Measurements from ENCODE around the gene PFKP. TPM values are rescaled to one million over a fixed set of nuclear protein-coding genes. Genes with fewer than 3 reads are reported as not detected.
"Not testable (repeated sequence)": the region's sequence is repeated elsewhere in the genome, so short reads cannot be mapped to it uniquely, and the experiment has no call there.

PFKP gene
- total RNA-seq, 4 donors from 2014 or later = 22.4 to 45.4 (median 29.1) TPM

GRCh38 chr10:3057946-3058345, 9.4 kb upstream of the PFKP start:
- DNase-seq (ENCODE audit: low spot score in 2 of 2) = no peak
- no peak for TF ChIP-seq POLR2A (IDR thresholded peaks at IDR 0.05)
- TF ChIP-seq CTCF (IDR thresholded peaks at IDR 0.05) = no peak
- TF ChIP-seq EP300 (IDR thresholded peaks at IDR 0.05) = no peak
- H3K4me1 ChIP-seq = peaks cover 0 to 11% (median 0%) of the 10 kb centered on the region in 4 donors
- H3K27ac ChIP-seq = no peak overlapping the region
- no peaks in the 10 kb centered on the region for H3K27me3 ChIP-seq
- peaks cover 0 to 3% (median 0%) of the 10 kb centered on the region in 4 donors for H3K9me3 ChIP-seq
- 90 to 92% methylated on average over 8 of the region's 8 CpGs for WGBS, 2 donors
- no peak overlapping the region for H3K4me3 ChIP-seq
- no peaks in the 10 kb centered on the region for H3K36me3 ChIP-seq

DNA sequence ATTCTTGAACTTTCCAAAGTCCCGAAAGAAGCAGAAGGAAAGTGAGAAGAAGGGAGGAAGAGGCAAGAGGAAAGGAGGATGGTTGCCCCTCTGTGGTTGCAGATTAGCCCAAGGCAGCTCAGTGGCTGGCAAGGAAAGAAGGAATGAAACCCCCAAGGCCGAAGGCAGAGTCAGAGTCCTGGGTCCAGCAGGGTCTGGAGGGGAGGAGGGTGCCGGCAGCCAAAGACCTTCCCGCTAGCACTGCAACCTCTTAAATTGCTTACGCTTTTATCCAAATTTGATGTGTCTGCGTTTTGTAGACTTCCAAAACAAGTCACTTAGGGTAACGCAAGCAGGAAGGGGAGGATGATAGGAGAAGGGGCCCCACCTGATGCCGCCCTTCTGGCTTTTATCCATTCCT, 7.4 kb upstream of the PFKP start:
- WGBS, 2 donors = 68 to 72% methylated on average over 7 to 8 of the region's 8 CpGs
- DNase-seq (ENCODE audit: low spot score in 2 of 2) = no peak

DNA sequence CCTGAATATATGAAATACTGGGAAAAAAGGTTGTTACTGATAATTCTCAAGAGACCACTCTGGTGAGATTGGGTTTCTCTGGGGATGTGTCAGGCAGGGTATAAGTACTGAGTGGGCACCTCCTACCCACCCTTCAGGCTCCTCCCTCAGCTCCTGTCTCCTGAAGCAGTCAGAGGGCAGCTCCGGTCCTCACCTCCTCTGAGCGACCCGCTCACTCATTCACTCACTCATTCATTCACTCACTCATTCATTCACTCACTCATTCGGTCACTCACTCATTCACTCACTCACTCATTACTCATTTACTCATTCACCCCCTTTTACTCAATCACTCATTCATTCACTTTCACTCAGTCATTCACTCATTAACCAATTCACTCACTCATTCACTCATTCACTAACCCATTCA, 6.9 kb upstream of the PFKP start:
- no peak overlapping the region for H3K27ac ChIP-seq
- WGBS, 2 donors = 83 to 88% methylated on average over 4 of the region's 4 CpGs
- TF ChIP-seq EP300 (IDR thresholded peaks at IDR 0.05) = no peak
- TF ChIP-seq CTCF (IDR thresholded peaks at IDR 0.05) = no peak
- TF ChIP-seq POLR2A (IDR thresholded peaks at IDR 0.05) = no peak
- H3K36me3 ChIP-seq = no peaks in the 10 kb centered on the region
- H3K9me3 ChIP-seq = no peaks in the 10 kb centered on the region
- peaks cover 0 to 1% (median 0%) of the 10 kb centered on the region in 4 donors for H3K4me1 ChIP-seq
- H3K27me3 ChIP-seq = no peaks in the 10 kb centered on the region
- DNase-seq (ENCODE audit: low spot score in 2 of 2) = no peak
- no peak overlapping the region for H3K4me3 ChIP-seq

More for the DNA sequence above, 7.4 kb upstream of the PFKP start:
- H3K4me3 ChIP-seq = no peak overlapping the region
- peaks cover 0 to 6% (median 0%) of the 10 kb centered on the region in 4 donors for H3K4me1 ChIP-seq
- no peaks in the 10 kb centered on the region for H3K9me3 ChIP-seq
- no peaks in the 10 kb centered on the region for H3K36me3 ChIP-seq
- TF ChIP-seq EP300 (IDR thresholded peaks at IDR 0.05) (no peak), CTCF (IDR thresholded peaks at IDR 0.05) (no peak), POLR2A (IDR thresholded peaks at IDR 0.05) (no peak)
- no peaks in the 10 kb centered on the region for H3K27me3 ChIP-seq
- H3K27ac ChIP-seq = no peak overlapping the region

- DNase-seq (ENCODE audit: low spot score in 2 of 2); H3K9me3 ChIP-seq; H3K4me1 ChIP-seq; H3K27me3 ChIP-seq; H3K27ac ChIP-seq; H3K36me3 ChIP-seq; H3K4me3 ChIP-seq: not testable (repeated sequence)
- 48 to 52% methylated on average over 6 of the region's 6 CpGs for WGBS, 2 donors
Measured at GRCh38 chr10:3061323-3061898, 5.9 kb upstream of the PFKP start.

DNA sequence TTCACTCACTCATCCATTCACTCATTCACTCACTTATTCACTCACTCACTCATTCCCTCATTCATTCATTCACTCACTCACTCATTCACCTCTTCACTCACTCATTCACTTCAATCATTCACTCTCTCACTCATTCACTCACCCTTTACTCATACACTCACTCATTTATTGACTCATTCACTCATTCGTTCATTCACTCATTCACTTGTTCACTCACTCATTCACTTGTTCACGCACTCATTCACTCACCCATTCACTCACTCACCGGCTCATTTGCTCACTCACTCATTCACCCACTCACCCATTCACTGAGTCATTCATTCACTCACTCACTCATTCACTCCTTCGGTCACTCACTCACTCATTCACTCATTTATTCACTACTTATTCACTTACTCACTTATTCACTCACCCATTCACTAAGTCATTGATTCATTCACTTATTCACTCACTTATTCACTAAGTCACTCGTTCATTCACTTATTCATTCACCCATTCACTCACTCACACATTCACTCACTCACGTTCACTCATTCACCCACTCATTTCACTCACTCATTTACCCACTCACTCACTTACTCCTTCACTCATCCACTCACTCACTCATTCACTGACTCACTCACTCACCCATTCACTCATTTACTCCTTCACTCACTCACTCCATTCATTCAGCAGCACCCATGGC, 4.7 kb upstream of the PFKP start:
- no peak overlapping the region for H3K4me3 ChIP-seq
- TF ChIP-seq POLR2A (IDR thresholded peaks at IDR 0.05) (no peak), EP300 (IDR thresholded peaks at IDR 0.05) (no peak), CTCF (IDR thresholded peaks at IDR 0.05) (no peak)
- H3K27ac ChIP-seq = no peak overlapping the region
- H3K9me3 ChIP-seq = no peaks in the 10 kb centered on the region
- no peak for DNase-seq (ENCODE audit: low spot score in 2 of 2)
- H3K4me1 ChIP-seq = peaks cover 0 to 13% (median 7%) of the 10 kb centered on the region in 4 donors
- H3K36me3 ChIP-seq = no peaks in the 10 kb centered on the region
- 56 to 85% methylated on average over 5 to 6 of the region's 6 CpGs for WGBS, 2 donors
- peaks cover 0 to 9% of the 10 kb centered on the region in 2 donors for H3K27me3 ChIP-seq
